ENCODE measurements around the gene ZNF780A.
A peak's percentile ranks its signal among the peaks of the same experiment; 100 is the strongest.
"Not testable (repeated sequence)": the region's sequence is repeated elsewhere in the genome, so short reads cannot be mapped to it uniquely, and the experiment has no call there.

The ZNF780A gene

GRCh38 chr19:40081411-40081810 lies 9.3 kb downstream of the ZNF780A start:
- DNase-seq: no peak

- DNase-seq: no peak
These were observed 10.5 kb downstream of the ZNF780A start for GRCh38 chr19:40080289-40080688.

DNA sequence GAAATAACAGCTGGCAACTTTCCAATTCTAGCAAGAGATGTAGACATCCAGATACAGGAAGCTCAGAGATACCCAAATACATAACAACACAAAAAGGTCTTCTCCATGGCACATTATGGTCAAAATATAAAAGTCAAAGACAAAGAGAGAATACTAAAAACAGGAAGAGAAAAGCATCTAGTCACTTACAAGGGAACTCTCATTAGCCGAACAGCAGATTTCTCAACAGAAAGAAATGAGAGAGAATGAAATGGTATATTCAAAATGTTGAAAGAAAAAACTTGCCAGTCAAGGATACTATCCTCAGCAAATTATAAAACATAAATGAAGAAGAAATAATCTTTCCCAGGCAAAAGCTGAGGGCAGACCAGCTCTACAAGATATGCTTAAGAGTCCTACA lies 12.4 kb downstream of the ZNF780A start:
- DNase-seq: no peak

GRCh38 chr19:40070058-40070457 lies 20.7 kb downstream of the ZNF780A start:
- no peak for DNase-seq

DNA sequence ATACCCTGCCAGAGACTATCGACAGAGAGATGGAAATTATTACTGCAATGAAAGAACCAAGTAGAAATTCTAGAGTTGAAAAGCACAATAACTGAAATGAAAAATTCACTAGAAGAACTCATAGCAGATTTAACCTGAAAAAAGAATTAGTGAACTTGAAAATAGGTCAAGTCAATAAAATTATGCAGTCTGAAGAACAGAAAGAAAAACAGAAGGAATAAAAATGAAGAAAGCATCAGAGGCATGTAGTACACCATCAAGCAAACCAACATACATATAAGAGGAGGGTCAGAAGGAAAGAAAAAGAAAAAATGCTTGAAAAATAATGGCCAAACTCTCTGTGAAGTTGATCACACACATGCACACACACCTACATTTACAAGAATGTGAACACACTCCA lies 31.1 kb downstream of the ZNF780A start:
- no peak for DNase-seq

DNA sequence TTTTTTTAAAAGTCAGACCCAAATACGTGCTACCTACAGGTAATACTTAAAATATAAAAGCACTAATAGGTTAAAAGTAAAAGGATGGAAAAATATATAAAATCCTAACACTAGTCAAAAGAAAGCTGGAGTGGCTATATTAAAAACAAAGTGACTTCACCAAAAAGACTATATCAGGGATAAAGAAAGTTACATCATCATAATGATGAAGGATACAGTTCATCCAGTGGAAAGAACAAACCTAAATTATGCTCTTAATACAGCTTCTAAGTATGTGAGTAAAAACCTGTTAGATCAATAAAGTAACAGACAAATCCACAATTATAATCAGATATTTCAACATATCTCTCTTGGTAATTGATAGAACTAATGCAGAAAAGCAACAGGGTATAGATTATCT lies 33.6 kb downstream of the ZNF780A start:
- no peak for DNase-seq

GRCh38 chr19:40056505-40056904 lies 34.2 kb downstream of the ZNF780A start:
- no peak for DNase-seq

GRCh38 chr19:40055832-40056504 lies 34.8 kb downstream of the ZNF780A start, which contains the start of gene ZNF780B:
Gene ZNF780B, minus strand, starts transcription at chr19:40056231. Its CDS starts 5,899 bp downstream, at chr19:40050332.
- peak; percentile 63 for DNase-seq

DNA sequence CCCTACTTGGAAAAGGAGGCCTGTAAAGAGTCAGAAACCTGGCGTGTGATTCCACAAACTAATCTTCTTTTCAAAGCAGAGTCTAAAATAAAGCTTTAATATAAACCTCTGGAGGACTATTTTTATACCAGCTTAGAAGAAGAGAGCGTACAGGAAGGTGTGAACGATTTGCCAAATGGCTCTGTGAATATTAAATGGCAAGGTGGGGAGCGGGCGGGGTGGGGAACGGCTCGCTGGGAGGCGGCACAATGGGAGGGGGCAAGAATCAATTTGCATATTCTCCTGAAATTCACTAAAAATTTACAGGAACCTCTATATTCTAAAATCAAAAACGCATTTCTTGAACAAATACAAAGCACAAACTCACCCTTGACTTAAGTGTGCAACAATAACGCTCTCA lies 35.7 kb downstream of the ZNF780A start:
- DNase-seq: no peak

DNA sequence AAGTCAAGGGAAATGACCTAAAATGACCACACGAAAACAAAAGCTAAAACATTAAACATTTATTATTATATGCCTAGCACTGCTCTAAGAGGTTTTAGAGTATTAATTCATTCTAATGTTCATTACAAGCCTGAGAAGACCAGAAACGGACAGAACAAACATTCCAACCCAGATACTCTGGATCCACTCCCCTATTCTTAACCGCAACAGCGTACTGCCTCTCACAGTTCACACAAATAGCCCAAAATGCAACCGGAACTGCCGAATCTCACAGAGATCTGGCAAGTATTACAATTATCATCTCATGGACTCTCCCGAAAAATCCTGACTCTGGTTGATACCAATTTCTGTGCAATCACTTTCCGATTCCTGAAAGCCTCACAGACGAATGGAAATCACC lies 36.1 kb downstream of the ZNF780A start:
- DNase-seq: no peak

DNA sequence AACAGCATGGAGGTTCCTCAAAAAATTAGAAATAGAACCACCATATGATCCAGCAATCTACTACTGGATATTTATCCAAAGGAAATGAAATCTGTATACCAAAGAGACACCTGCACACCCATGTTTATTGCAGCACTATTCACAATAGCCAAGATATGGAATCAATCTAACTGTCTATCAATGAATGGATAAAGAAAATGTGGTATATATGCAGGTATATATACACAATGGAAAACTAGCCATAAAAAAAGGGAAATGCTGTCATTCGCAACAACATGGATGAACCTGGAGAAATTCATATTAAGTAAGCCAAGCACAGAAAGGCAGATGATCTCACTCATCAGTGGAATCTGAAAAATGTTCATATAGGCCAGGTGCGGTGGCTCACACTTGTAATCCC lies 37.3 kb downstream of the ZNF780A start:
- no peak for DNase-seq

- DNase-seq: not testable (repeated sequence)
These were observed 49.0 kb downstream of the ZNF780A start for GRCh38 chr19:40041718-40042117.

DNA sequence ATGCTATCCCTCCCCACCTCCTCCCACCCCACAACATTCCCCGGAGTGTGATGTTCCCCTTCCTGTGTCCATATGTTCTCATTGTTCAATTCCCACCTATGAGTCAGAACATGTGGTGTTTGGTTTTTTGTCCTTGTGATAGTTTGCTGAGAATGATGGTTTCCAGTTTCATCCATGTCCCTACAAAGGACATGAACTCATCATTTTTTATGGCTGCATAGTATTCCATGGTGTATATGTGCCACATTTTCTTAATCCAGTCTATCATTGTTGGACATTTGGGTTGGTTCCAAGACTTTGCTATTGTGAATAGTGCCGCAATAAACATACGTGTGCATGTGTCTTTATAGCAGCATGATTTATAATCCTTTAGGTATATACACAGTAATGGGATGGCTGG lies 52.7 kb downstream of the ZNF780A start:
- DNase-seq: not testable (repeated sequence)

GRCh38 chr19:40035996-40036395 lies 54.7 kb downstream of the ZNF780A start:
- DNase-seq: no peak

DNA sequence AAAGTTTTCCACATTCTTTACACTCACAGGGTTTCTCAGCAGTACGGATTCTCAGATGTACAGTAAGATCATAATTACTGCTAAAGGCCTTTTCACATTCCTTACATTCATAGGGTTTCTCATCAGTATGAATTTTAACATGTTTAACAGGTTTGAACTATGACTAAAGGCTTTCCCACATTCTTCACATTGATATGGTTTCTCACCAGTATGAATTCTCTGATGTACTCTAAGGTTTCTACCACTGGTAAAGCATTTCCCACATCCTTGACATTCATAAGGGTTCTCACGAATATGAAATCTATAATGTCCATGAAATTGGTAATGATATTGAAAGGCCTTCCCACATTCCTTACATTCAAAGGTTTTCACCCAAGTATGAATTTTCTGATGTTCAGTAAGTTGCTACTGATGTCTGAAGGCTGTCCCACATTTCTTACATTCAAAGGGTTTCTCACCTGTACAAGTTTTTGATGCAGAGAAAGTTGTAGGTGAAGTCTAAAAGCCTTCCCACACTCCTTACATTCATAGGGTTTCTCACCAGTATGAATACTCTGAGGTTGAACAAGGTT lies 56.7 kb downstream of the ZNF780A start:
- no peak for DNase-seq

DNA sequence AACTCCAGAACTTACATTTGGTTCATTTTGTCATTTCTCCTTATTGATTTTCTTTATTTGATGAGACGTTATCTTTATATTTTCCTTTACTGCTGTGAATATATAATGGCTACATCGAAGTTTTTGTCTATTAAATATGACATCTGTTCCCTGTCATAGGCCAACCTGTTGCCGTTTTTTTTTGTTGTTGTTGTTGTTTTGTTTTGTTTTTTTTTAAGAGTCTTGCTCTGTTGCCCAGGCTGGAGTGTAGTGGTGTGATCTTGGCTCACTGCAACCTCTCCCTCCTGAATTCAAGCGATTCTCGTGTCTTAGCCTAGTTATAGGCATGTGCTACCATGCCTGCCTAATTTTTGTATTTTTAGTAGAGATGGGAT lies 64.2 kb downstream of the ZNF780A start:
- no peak for DNase-seq

DNA sequence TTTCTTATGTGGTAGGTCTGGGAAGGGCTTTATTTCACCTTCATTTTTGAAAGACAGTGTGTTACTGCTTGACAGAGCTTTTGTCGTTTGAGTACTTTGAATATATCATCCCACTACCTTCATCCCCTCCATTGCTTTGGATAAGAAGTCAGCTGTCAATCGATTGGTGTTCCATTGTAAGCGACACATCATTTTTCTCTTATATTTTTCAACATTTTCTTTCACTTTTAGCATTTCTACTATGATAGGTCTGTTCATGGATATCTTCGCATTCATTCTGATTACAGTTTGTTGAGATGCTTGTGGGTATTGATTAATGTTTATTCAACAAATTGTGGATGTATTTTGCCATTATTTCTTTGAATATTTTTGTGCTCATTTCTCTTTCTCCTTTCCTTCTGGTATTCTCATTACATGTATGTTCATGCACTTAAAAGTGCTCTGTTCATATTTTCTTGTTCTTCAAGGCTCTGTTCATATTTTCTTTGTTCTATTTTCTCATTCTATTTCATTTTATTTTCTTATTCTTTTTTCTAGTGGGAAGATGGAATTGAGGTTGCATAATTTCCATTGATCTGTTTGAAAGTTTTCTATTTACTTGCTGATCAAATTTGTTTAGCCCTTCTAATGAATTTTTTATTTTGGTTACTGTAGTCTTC lies 64.7 kb downstream of the ZNF780A start:
- no peak for DNase-seq

GRCh38 chr19:40023969-40024368 lies 66.8 kb downstream of the ZNF780A start:
- DNase-seq: no peak

Data from activated CD8-positive, alpha-beta memory T cell treated with anti-CD3 and anti-CD28 coated beads, Interleukin-2, amount 50 U/mL, for 4 hours (primary cell).